HG03064 (cell line): ENCODE measurements around the gene AQP12B.

Source experiments
- ATAC-seq: cut with Tn5 transposase; IDR thresholded peaks from one replicate; pipeline ENCODE4 v1.9.1; 2021; ENCODE audit warnings: low read depth; ENCODE audit not compliant: unreplicated experiment

The AQP12B gene

GRCh38 chr2:240650254-240650965, 32.3 kb downstream of the AQP12B start:
- ATAC-seq, result no peak

GRCh38 chr2:240649331-240649730, 33.4 kb downstream of the AQP12B start:
- ATAC-seq, result no peak

GRCh38 chr2:240648650-240649275, 33.9 kb downstream of the AQP12B start:
- ATAC-seq, result no peak

- no peak for ATAC-seq
Observed at GRCh38 chr2:240648155-240648649, 34.5 kb downstream of the AQP12B start.

GRCh38 chr2:240647503-240648154, 35.1 kb downstream of the AQP12B start:
- no peak for ATAC-seq

- ATAC-seq, result no peak
Observed at GRCh38 chr2:240646900-240647502, 35.7 kb downstream of the AQP12B start.

- ATAC-seq, result no peak
Observed at GRCh38 chr2:240646176-240646899, 36.3 kb downstream of the AQP12B start.

GRCh38 chr2:240645801-240646175, 36.9 kb downstream of the AQP12B start:
- ATAC-seq, result no peak

- ATAC-seq, result no peak
Observed at GRCh38 chr2:240645346-240645745, 37.3 kb downstream of the AQP12B start.

GRCh38 chr2:240644859-240645301, 37.8 kb downstream of the AQP12B start:
- no peak for ATAC-seq

GRCh38 chr2:240644171-240644651, 38.5 kb downstream of the AQP12B start:
- no peak for ATAC-seq

GRCh38 chr2:240643811-240644150, 38.9 kb downstream of the AQP12B start:
- ATAC-seq, result no peak

GRCh38 chr2:240643093-240643810, 39.4 kb downstream of the AQP12B start:
- ATAC-seq, result no peak

GRCh38 chr2:240642806-240643092, 39.9 kb downstream of the AQP12B start:
- no peak for ATAC-seq

GRCh38 chr2:240642061-240642805, 40.5 kb downstream of the AQP12B start:
- no peak for ATAC-seq

- ATAC-seq, result no peak
Observed at GRCh38 chr2:240640939-240641338, 41.7 kb downstream of the AQP12B start.

GRCh38 chr2:240639566-240639965, 43.1 kb downstream of the AQP12B start:
- ATAC-seq, result no peak

GRCh38 chr2:240638512-240639160, 44.0 kb downstream of the AQP12B start:
- no peak for ATAC-seq

- no peak for ATAC-seq
Observed at GRCh38 chr2:240637901-240638345, 44.8 kb downstream of the AQP12B start.
